Measurements from ENCODE around the gene VSIG4.

GRCh38 chrX:66030505-66031317, 9.2 kb downstream of the VSIG4 start:
- TF ChIP-seq CTCF (conservative IDR thresholded peaks at IDR 0.05; ENCODE audit: low read depth, low read length) (peak; percentile 74), EZH2 (IDR thresholded peaks at IDR 0.05; ENCODE audit: borderline replicate concordance, low read depth, low read length, poor library complexity, severe bottlenecking) (no peak)
